Esophagus muscularis mucosa (tissue), 3 donors: ENCODE measurements around the gene CD151.

ENCODE experiments used
- POLR2AphosphoS5 ChIP-seq, 2 donors: sonication (generic); formaldehyde crosslinking; IDR thresholded peaks; one replicate each; pipeline ENCODE4 v1.6.1; 2017; ENCODE audit warnings: antibody characterized with exemption in 2 of 2
- TF ChIP-seq, protein P1 (sequence below), 3 experiments: fragments of 200-600 bp in 2 of 3; fragments of 450-650 bp in 1 of 3; sonication (generic) in 2 of 3; IDR thresholded peaks; one replicate each; pipeline ENCODE4 v1.5.1; 2017 to 2019; ENCODE audit warnings: antibody characterized with exemption in 3 of 3, mild to moderate bottlenecking in 2 of 3, moderate library complexity in 1 of 3

DNA sequence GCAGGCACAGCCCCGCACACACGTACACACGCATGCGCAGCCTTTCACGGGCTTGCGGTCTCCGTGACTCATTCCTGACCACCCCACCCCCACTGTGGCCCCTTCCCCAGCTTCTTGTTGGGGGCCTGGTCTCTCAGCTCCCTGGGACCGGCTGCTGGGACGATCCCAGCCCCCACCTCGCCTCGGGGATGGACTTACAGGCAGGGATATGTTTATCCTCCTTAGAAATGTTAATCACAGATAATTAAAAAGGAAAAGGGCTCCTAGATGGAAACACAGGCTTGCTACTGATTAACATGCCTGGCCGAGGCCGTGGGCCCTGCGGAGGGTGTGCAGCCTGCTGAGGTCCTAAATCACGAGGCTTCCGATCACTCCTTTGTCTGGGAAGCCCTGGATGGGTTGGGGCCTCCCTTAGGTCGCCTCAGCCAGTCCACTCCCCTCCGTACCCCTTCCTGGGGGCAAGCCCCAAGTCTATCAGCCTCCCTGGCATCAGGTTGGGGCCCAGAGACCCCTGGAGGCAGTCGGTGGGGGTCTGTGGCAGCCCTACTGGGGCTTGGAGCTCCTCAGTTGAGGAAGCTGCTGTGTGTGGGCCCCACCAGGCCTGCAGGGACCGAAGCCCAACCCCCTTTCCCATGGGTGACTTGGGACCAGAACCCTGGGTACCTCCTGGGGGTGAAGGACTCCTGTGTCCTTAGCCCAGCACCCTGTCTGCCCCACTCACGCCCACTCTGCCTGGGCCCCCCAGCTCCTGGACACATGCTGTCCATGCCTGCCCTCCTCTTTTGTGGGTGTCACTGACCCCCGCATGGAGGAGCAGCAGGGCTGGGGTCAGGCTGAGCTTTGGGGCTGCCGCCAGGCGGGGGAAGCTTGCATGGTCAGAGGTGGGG, 30.5 kb downstream of the CD151 start:
- TF ChIP-seq, protein P1, sequence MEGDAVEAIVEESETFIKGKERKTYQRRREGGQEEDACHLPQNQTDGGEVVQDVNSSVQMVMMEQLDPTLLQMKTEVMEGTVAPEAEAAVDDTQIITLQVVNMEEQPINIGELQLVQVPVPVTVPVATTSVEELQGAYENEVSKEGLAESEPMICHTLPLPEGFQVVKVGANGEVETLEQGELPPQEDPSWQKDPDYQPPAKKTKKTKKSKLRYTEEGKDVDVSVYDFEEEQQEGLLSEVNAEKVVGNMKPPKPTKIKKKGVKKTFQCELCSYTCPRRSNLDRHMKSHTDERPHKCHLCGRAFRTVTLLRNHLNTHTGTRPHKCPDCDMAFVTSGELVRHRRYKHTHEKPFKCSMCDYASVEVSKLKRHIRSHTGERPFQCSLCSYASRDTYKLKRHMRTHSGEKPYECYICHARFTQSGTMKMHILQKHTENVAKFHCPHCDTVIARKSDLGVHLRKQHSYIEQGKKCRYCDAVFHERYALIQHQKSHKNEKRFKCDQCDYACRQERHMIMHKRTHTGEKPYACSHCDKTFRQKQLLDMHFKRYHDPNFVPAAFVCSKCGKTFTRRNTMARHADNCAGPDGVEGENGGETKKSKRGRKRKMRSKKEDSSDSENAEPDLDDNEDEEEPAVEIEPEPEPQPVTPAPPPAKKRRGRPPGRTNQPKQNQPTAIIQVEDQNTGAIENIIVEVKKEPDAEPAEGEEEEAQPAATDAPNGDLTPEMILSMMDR (IDR thresholded peaks at IDR 0.05) = no peak
- TF ChIP-seq POLR2AphosphoS5 (IDR thresholded peaks at IDR 0.05) = no peak
